Heart left ventricle (tissue), 16 donors: ENCODE measurements around the gene CYP4F22. TPM values are rescaled to one million over a fixed set of nuclear protein-coding genes. Genes with fewer than 3 reads are reported as not detected.
"Not testable (repeated sequence)": the region's sequence is repeated elsewhere in the genome, so short reads cannot be mapped to it uniquely, and the experiment has no call there.

Source experiments
- ATAC-seq, 4 donors: fragments of 200-7000 bp; cut with Tn5 transposase; one replicate each; pipeline ENCODE4 v1.9.1; 2020 to 2022; ENCODE audit warnings: moderate library complexity in 4 of 4, mild to moderate bottlenecking in 3 of 4, moderate number of reproducible peaks in 1 of 4
- DNase-seq, 5 donors: peaks; one replicate each; pipeline ENCODE4 v3.0.0-alpha.2; 2020
- H3K27ac ChIP-seq, 12 donors: fragments of 200-600 bp; sonication (generic) in 4 of 12; one replicate each; pipeline versions ENCODE4 v1.5.0 to v1.8.0; 2016 to 2022; ENCODE audit warnings: mild to moderate bottlenecking in 2 of 12
- H3K27me3 ChIP-seq, 9 donors: fragments of 200-600 bp; sonication (generic) in 2 of 9; one replicate each; pipeline versions ENCODE4 v1.5.1 to v1.8.0; 2016 to 2022; ENCODE audit warnings: mild to moderate bottlenecking in 3 of 9
- H3K36me3 ChIP-seq, 9 donors: fragments of 200-600 bp; sonication (generic) in 2 of 9; one replicate each; pipeline versions ENCODE4 v1.5.0 to v1.8.0; 2018 to 2022; ENCODE audit warnings: mild to moderate bottlenecking in 2 of 9
- H3K4me1 ChIP-seq, 12 donors: fragments of 200-600 bp; sonication (generic) in 4 of 12; one replicate each; pipeline versions ENCODE4 v1.5.0 to v1.8.0; 2016 to 2022; ENCODE audit warnings: mild to moderate bottlenecking in 3 of 12
- H3K4me3 ChIP-seq, 12 donors: fragments of 200-600 bp; sonication (generic) in 4 of 12; one replicate each; pipeline versions ENCODE4 v1.5.0 to v1.8.0; 2017 to 2022; ENCODE audit warnings: mild to moderate bottlenecking in 9 of 12, moderate library complexity in 4 of 12
- H3K9me3 ChIP-seq, 12 donors: fragments of 200-600 bp; sonication (generic) in 4 of 12; one replicate each; pipeline versions ENCODE4 v1.5.0 to v1.8.0; 2016 to 2022; ENCODE audit warnings: mild to moderate bottlenecking in 1 of 12
- POLR2A ChIP-seq, 2 donors: fragments of 450-650 bp; IDR thresholded peaks; one replicate each; pipeline ENCODE4 v1.6.1; 2017; ENCODE audit warnings: antibody characterized with exemption in 2 of 2, mild to moderate bottlenecking in 2 of 2, moderate library complexity in 2 of 2
- WGBS, 4 donors: extraction: QIAGEN DNeasy Blood & Tissue Kit in 2 of 4; methylation state at CpG; one replicate each; pipeline versions ENCODE4 v1.1.5 to v1.1.7; 2013 to 2018; 5-methylcytosine and 5-hydroxymethylcytosine counted together
- intact Hi-C, 10 donors: fragments of 100-400 bp; cut with DNase I; formaldehyde crosslinking; loops; one replicate each; pipeline versions ENCODE4 v1.11.1 to v1.14.2; 2022
- polyA plus RNA-seq, 2 donors: library from polyadenylated mRNA; stranded (reverse); fragments of 200-250 nt; gene quantifications; one replicate each; pipeline ENCODE4 v1.2.3, GENCODE V29; 2013
- total RNA-seq, 9 donors: library from RNA; depleted of rRNA in 2 of 9; stranded (reverse); fragments of >200 nt in 2 of 9; fragmentation: NEBNext Ultra II Directional in 3 of 9; extraction: Animal tissue kit (Norgen Biotek cat#: 25700) in 3 of 9; gene quantifications; one replicate each; pipeline versions ENCODE4 v1.1.0 to v1.2.4, GENCODE V29; 2016 to 2023
- TF ChIP-seq, protein P1 (sequence below), 12 donors: fragments of 200-600 bp; sonication (generic) in 4 of 12; IDR thresholded peaks; one replicate each; pipeline versions ENCODE4 v1.5.0 to v1.8.0; 2018 to 2022; ENCODE audit warnings: antibody characterized with exemption in 12 of 12, mild to moderate bottlenecking in 5 of 12
- donor health status: ischemic (EF 13 %, LVEDD 7.1; RV severe dilation, severe dysfunction).
- donor health status: healthy with polysubstance abuse.
- donor health status: DM: no; HTN: yes; CAD: no.
- donor health status: DM: no; HTN: no; CAD: no.
- donor health status: ischemic (EF 25% LVEDD 6.9; RV normal size, moderate dysfunction).
- donor health status: ischemic (EF 25% LVEDD 5.7; RV mildly dilated, moderate dysfunction).
- donor health status: healthy.
- donor health status: DM: yes; HTN: yes; CAD: no.
- donor health status: ischemic (EF 35%, LVEDD 5.7; RV mildly dilated, moderate dysfunction).
- donor health status: nonischemic (EF 11% LVEDD 7.7; RV severe dilation, severe dysfunction).
- donor health status: DM: yes; HTN: yes; CAD: no.
- donor health status: PGD.
- donor health status: ischemic (EF 29% LVEDD 5.4; RV normal size, mild dysfunction).
- donor health status: nonischemic (EF 23%, LVEDD 6.1; RV moderate dilation, normal function).

CYP4F22 gene
- total and polyA plus RNA-seq, 11 donors: 0.29 TPM; not detected in 10

DNA sequence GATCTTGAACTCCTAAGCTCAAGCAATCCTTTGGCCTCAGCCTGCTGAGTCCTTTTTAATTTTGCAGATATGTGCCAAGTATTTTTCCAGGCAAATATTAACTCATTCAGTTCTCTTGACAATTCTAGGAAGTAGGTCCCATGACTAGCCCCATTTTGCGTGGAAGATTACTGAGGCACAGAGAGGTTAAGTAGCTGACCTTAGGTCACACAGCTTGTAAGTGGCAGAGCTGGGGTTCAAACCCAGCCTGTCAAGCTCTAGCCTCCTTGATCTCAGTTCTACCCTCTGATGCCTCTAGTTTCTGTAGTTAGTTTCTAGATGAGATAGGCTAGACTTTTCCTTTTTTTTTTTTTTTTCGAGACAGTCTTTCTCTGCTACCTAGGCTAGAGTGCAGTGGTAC is 18.1 kb downstream of the CYP4F22 start:
- no peak for DNase-seq
- TF ChIP-seq, protein P1, sequence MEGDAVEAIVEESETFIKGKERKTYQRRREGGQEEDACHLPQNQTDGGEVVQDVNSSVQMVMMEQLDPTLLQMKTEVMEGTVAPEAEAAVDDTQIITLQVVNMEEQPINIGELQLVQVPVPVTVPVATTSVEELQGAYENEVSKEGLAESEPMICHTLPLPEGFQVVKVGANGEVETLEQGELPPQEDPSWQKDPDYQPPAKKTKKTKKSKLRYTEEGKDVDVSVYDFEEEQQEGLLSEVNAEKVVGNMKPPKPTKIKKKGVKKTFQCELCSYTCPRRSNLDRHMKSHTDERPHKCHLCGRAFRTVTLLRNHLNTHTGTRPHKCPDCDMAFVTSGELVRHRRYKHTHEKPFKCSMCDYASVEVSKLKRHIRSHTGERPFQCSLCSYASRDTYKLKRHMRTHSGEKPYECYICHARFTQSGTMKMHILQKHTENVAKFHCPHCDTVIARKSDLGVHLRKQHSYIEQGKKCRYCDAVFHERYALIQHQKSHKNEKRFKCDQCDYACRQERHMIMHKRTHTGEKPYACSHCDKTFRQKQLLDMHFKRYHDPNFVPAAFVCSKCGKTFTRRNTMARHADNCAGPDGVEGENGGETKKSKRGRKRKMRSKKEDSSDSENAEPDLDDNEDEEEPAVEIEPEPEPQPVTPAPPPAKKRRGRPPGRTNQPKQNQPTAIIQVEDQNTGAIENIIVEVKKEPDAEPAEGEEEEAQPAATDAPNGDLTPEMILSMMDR (IDR thresholded peaks at IDR 0.05): no peak
- TF ChIP-seq POLR2A (IDR thresholded peaks at IDR 0.05): no peak
- H3K27me3 ChIP-seq: peaks cover 0 to 30% (median 0%) of the 10 kb centered on the region in 9 donors
- intact Hi-C loops: no loop called here
- H3K4me1 ChIP-seq: no peaks in the 10 kb centered on the region
- H3K9me3 ChIP-seq: peaks cover 0 to 7% (median 0%) of the 10 kb centered on the region in 12 donors
- no peak overlapping the region for H3K27ac ChIP-seq
- WGBS, 4 donors: 66 to 76% (median 71%) methylated on average over 2 of the region's 2 CpGs
- no peak for ATAC-seq
- no peak overlapping the region for H3K4me3 ChIP-seq
- H3K36me3 ChIP-seq: no peaks in the 10 kb centered on the region

DNA sequence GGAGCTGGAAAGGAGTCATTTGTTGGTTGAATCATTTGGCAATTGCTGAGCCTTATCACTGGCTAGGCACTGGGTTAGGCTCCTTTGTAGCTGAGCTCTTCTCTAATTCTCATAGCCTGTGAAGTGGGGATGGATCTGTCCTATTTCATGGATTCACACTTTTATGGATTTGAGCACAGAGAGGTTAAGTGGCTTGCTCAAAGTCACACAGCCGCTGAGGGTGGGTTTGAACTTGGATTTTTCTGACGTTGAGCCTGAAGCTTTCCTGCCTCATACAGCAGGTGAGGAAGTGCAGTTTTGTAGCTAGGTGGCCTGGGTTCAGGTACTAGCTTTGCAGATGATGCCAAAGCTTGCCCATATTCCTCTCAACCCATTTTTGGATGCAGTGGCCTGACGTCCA is 19.4 kb downstream of the CYP4F22 start:
- no peaks in the 10 kb centered on the region for H3K36me3 ChIP-seq
- no peak for TF ChIP-seq POLR2A (IDR thresholded peaks at IDR 0.05)
- TF ChIP-seq, protein P1 (IDR thresholded peaks at IDR 0.05): no peak
- DNase-seq: no peak
- intact Hi-C loops: no loop called here
- H3K9me3 ChIP-seq: peaks cover 0 to 7% (median 0%) of the 10 kb centered on the region in 12 donors
- no peak for ATAC-seq
- peaks cover 0 to 27% (median 0%) of the 10 kb centered on the region in 9 donors for H3K27me3 ChIP-seq
- H3K4me1 ChIP-seq: peaks cover 0 to 3% (median 0%) of the 10 kb centered on the region in 12 donors
- no peak overlapping the region for H3K4me3 ChIP-seq
- H3K27ac ChIP-seq: no peak overlapping the region
- 56 to 94% (median 61%) methylated on average over 2 to 3 of the region's 3 CpGs for WGBS, 4 donors

DNA sequence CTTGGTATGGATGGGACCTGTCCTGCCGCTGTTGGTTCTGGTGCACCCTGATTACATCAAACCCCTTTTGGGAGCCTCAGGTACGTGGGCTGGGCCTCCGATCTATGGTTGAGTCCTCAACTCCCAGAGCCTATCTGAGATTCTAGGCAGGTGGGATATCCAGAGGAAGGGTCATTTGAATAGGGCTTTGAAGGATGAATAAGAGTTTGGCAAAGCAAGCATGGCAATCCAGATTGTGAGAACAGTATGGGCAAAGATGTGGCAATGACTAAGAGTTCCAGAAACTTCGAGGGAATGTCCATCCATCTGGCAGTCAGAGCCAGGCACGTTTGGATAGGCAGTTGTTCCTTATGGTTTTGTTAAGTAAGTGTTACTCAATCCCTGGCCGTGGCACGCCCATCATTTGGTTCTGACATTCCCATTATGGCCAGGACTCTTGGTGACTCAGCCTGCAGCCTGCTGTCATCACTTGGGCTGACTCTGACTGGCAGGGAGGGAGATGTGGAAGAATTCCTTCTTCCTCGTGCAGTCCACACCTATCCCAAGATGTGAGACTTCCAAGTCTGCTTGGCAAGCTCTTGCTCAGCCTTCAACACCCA is 21.5 kb downstream of the CYP4F22 start:
- Histone ChIP-seq H3K9me3 (peaks cover 0 to 7% (median 0%) of the 10 kb centered on the region in 12 donors), H3K4me3 (no peak overlapping the region), H3K36me3 (no peaks in the 10 kb centered on the region), H3K4me1 (peaks cover 0 to 8% (median 0%) of the 10 kb centered on the region in 12 donors), H3K27me3 (peaks cover 0 to 29% (median 0%) of the 10 kb centered on the region in 9 donors), H3K27ac (no peak overlapping the region)
- ATAC-seq: no peak
- WGBS, 4 donors: 63 to 79% (median 66%) methylated on average over 7 to 8 of the region's 8 CpGs
- TF ChIP-seq, protein P1 (IDR thresholded peaks at IDR 0.05): no peak
- intact Hi-C loops: no loop called here
- no peak for DNase-seq

DNA sequence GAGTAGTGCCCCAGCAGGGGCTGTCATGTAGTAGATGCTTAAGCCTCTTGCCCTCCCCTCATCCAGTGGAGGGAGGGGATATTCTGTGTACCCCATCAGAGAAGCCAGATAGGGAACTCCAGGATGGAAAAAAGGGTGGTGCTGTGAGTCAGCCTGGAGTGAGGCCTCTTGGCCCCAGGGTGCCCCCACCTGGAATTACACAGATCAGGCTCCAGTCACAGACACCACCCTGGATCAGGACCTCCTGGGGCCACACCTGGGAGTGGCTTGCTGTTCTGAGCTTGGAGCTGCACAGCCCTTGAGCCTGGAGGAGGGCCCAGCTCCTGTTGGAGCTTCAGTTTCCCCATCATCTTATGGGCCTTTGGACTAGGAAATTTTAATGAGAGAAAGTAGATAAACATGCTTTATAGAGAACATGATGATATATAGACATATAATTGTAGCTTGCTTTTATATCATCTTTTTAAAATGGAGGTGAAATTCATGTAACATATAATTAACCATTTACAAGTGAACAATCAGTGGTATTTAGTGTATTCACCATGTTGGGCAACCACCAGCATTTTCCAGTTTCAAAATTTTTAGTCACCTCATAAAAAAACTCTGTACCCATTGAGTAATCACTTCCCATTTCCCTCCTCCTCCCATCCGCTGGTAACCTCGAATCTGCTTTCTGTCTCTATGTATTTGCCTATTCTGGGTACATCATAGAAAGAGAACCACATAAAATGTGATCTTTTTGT is 24.6 kb downstream of the CYP4F22 start:
- H3K27me3 ChIP-seq: peaks cover 0 to 33% (median 2%) of the 10 kb centered on the region in 9 donors
- H3K27ac ChIP-seq: no peak overlapping the region

DNA sequence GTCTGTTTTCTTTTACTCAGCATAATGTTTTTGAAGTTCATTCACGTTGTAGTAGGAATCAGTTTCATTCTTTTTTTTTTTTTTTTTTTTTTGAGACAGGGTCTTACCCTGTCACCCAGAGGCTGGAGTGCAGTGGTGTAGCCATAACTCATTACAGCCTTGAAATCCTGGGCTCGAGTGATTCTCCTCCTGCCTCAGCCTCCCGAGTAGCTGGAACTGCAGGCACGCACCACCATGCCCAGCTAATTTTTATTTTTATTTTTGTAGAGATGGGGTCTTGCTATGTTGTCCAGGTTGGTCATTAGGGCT is 25.2 kb downstream of the CYP4F22 start:
- H3K27me3 ChIP-seq: peaks cover 0 to 37% (median 3%) of the 10 kb centered on the region in 9 donors
- H3K4me1 ChIP-seq, DNase-seq, H3K9me3 ChIP-seq, H3K36me3 ChIP-seq, ATAC-seq, intact Hi-C loops, H3K27ac ChIP-seq, H3K4me3 ChIP-seq: not testable (repeated sequence)
- WGBS, 4 donors: 67 to 77% (median 75%) methylated on average over 4 of the region's 4 CpGs

More for the DNA sequence above, 24.6 kb downstream of the CYP4F22 start:
- ATAC-seq (no peak), DNase-seq (no peak)
- Histone ChIP-seq H3K36me3 (no peaks in the 10 kb centered on the region), H3K9me3 (peaks cover 0 to 7% (median 0%) of the 10 kb centered on the region in 12 donors), H3K4me3 (no peak overlapping the region), H3K4me1 (peaks cover 0 to 8% (median 0%) of the 10 kb centered on the region in 12 donors)
- TF ChIP-seq POLR2A (IDR thresholded peaks at IDR 0.05): no peak
- TF ChIP-seq, protein P1 (IDR thresholded peaks at IDR 0.05): no peak
- intact Hi-C loops: no loop called here
- WGBS, 4 donors: 61 to 73% (median 63%) methylated on average over 2 of the region's 2 CpGs
